ENCODE measurements around the gene RUFY3. TPM values are rescaled to one million over a fixed set of nuclear protein-coding genes. Genes with fewer than 3 reads are reported as not detected.

The RUFY3 gene
- total and polyA plus RNA-seq, 4 donors: 17.2 to 122 (median 43.2) TPM

GRCh38 chr4:70829015-70829414 lies 107.3 kb downstream of the RUFY3 start:
- Histone ChIP-seq H3K27me3 (ENCODE audit: control insufficient read depth in 3 of 3, insufficient read depth in 3 of 3, low read length in 2 of 3) (no peaks in the 10 kb centered on the region), H3K9me3 (ENCODE audit: control insufficient read depth in 4 of 4, insufficient read depth in 3 of 4, low read length in 3 of 4) (no peaks in the 10 kb centered on the region), H3K4me1 (ENCODE audit: control insufficient read depth in 5 of 5, insufficient read depth in 5 of 5, low read length in 5 of 5) (no peaks in the 10 kb centered on the region), H3K36me3 (ENCODE audit: control insufficient read depth in 4 of 4, insufficient read depth in 4 of 4, low read length in 4 of 4) (peaks cover 32 to 61% (median 37%) of the 10 kb centered on the region in 4 donors), H3K27ac (ENCODE audit: low read depth in 1 of 2, low read length in 1 of 2) (no peak overlapping the region), H3K4me3 (no peak overlapping the region), H3K9ac (ENCODE audit: insufficient read depth in 1 of 2, low read length in 2 of 2) (no peak overlapping the region)
- 99% methylated on average over 3 of the region's 3 CpGs for WGBS, 2 donors
- DNase-seq (no peak), ATAC-seq (ENCODE audit: insufficient read depth, low FRiP score) (no peak)
- no peak for TF ChIP-seq CTCF (IDR thresholded peaks at IDR 0.05; ENCODE audit: control extremely low read depth, extremely low read depth)

- 96 to 100% methylated on average over 1 of the region's 1 CpG for WGBS, 2 donors
These were observed 107.7 kb downstream of the RUFY3 start for GRCh38 chr4:70829492-70829891.

GRCh38 chr4:70830054-70830453 lies 108.3 kb downstream of the RUFY3 start:
- no peaks in the 10 kb centered on the region for H3K27me3 ChIP-seq (ENCODE audit: control insufficient read depth in 3 of 3, insufficient read depth in 3 of 3, low read length in 2 of 3)
- ATAC-seq (ENCODE audit: insufficient read depth, low FRiP score): no peak
- H3K9ac ChIP-seq (ENCODE audit: insufficient read depth in 1 of 2, low read length in 2 of 2): no peak overlapping the region
- H3K4me1 ChIP-seq (ENCODE audit: control insufficient read depth in 5 of 5, insufficient read depth in 5 of 5, low read length in 5 of 5): no peaks in the 10 kb centered on the region
- H3K9me3 ChIP-seq (ENCODE audit: control insufficient read depth in 4 of 4, insufficient read depth in 3 of 4, low read length in 3 of 4): no peaks in the 10 kb centered on the region
- peaks cover 30 to 56% (median 36%) of the 10 kb centered on the region in 4 donors for H3K36me3 ChIP-seq (ENCODE audit: control insufficient read depth in 4 of 4, insufficient read depth in 4 of 4, low read length in 4 of 4)
- no peak for TF ChIP-seq CTCF (IDR thresholded peaks at IDR 0.05; ENCODE audit: control extremely low read depth, extremely low read depth)
- DNase-seq: no peak
- 94 to 95% methylated on average over 9 of the region's 9 CpGs for WGBS, 2 donors
- H3K27ac ChIP-seq (ENCODE audit: low read depth in 1 of 2, low read length in 1 of 2): no peak overlapping the region
- no peak overlapping the region for H3K4me3 ChIP-seq

More at GRCh38 chr4:70829492-70829891, 107.7 kb downstream of the RUFY3 start:
- Histone ChIP-seq H3K9me3 (ENCODE audit: control insufficient read depth in 4 of 4, insufficient read depth in 3 of 4, low read length in 3 of 4) (no peaks in the 10 kb centered on the region), H3K9ac (ENCODE audit: insufficient read depth in 1 of 2, low read length in 2 of 2) (no peak overlapping the region), H3K27ac (ENCODE audit: low read depth in 1 of 2, low read length in 1 of 2) (no peak overlapping the region), H3K27me3 (ENCODE audit: control insufficient read depth in 3 of 3, insufficient read depth in 3 of 3, low read length in 2 of 3) (no peaks in the 10 kb centered on the region), H3K36me3 (ENCODE audit: control insufficient read depth in 4 of 4, insufficient read depth in 4 of 4, low read length in 4 of 4) (peaks cover 32 to 57% (median 36%) of the 10 kb centered on the region in 4 donors), H3K4me3 (no peak overlapping the region), H3K4me1 (ENCODE audit: control insufficient read depth in 5 of 5, insufficient read depth in 5 of 5, low read length in 5 of 5) (no peaks in the 10 kb centered on the region)
- ATAC-seq (ENCODE audit: insufficient read depth, low FRiP score) (no peak), DNase-seq (no peak)
- no peak for TF ChIP-seq CTCF (IDR thresholded peaks at IDR 0.05; ENCODE audit: control extremely low read depth, extremely low read depth)

- no peaks in the 10 kb centered on the region for H3K9me3 ChIP-seq (ENCODE audit: control insufficient read depth in 4 of 4, insufficient read depth in 3 of 4, low read length in 3 of 4)
- DNase-seq (no peak), ATAC-seq (ENCODE audit: insufficient read depth, low FRiP score) (no peak)
- peaks cover 0 to under 1% (median 0%) of the 10 kb centered on the region in 5 donors for H3K4me1 ChIP-seq (ENCODE audit: control insufficient read depth in 5 of 5, insufficient read depth in 5 of 5, low read length in 5 of 5)
- no peaks in the 10 kb centered on the region for H3K27me3 ChIP-seq (ENCODE audit: control insufficient read depth in 3 of 3, insufficient read depth in 3 of 3, low read length in 2 of 3)
- TF ChIP-seq CTCF (IDR thresholded peaks at IDR 0.05; ENCODE audit: control extremely low read depth, extremely low read depth): no peak
- whole genome bisulfite sequencing, 2 donors: 93 to 95% methylated on average over 4 of the region's 4 CpGs
- H3K9ac ChIP-seq (ENCODE audit: insufficient read depth in 1 of 2, low read length in 2 of 2): no peak overlapping the region
- peaks cover 23 to 45% (median 28%) of the 10 kb centered on the region in 4 donors for H3K36me3 ChIP-seq (ENCODE audit: control insufficient read depth in 4 of 4, insufficient read depth in 4 of 4, low read length in 4 of 4)
- no peak overlapping the region for H3K27ac ChIP-seq (ENCODE audit: low read depth in 1 of 2, low read length in 1 of 2)
- no peak overlapping the region for H3K4me3 ChIP-seq
These were observed 109.5 kb downstream of the RUFY3 start for GRCh38 chr4:70831293-70831692.

Measured in lung (tissue), 12 donors.